ENCODE measurements around the gene LAMA1. TPM values are rescaled to one million over a fixed set of nuclear protein-coding genes. Genes with fewer than 3 reads are reported as not detected.

Gene LAMA1
- total and polyA plus RNA-seq, 2 of the 8 experiments (the other 6 are each of a cell fraction or from before 2014, with no cell fraction given), result 30.4 to 48.7 TPM

DNA sequence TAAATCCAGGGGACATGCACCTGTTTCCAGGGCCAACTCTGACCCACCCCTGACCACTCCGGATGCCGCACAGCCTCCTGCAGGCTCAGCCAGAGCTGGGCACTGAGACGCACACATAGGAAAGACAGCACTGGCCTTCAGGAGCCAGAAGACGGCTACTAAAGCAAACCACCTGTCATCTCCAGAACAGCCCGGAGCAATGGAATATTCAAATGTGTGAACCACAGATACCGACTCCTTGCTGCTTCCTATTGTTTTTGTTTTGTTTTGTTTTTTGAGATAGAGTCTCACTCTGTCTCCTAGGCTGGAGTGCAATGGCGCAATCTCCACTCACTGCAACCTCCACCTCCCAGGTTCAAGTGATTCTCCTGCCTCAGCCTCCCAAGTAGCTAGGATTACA, 94.0 kb downstream of the LAMA1 start:
- no peak overlapping the region for H4K91ac ChIP-seq (replicated peaks; ENCODE audit: insufficient read length, low read length)
- no peaks in the 10 kb centered on the region for H3K9me3 ChIP-seq (ENCODE audit: insufficient read depth in 2 of 2, low read depth in 1 of 2, low read length in 1 of 2)
- H3K56ac ChIP-seq (replicated peaks; ENCODE audit: insufficient read length, low read depth, low read length), result no peak overlapping the region
- H2BK20ac ChIP-seq (ENCODE audit: low read length), result no peak overlapping the region
- H3K14ac ChIP-seq (ENCODE audit: insufficient read length), result no peak overlapping the region
- no peaks in the 10 kb centered on the region for H3K4me1 ChIP-seq (replicated peaks in 1 of 4; ENCODE audit: control insufficient read depth in 3 of 4, insufficient read depth in 4 of 4, low read length in 3 of 4)
- H2BK5ac ChIP-seq (ENCODE audit: low read depth, low read length), result no peak overlapping the region
- WGBS, 2 experiments (ENCODE audit: extremely low coverage in 1 of 2, insufficient coverage in 1 of 2, insufficient read length in 1 of 2, insufficient replicate concordance in 2 of 2, low coverage in 1 of 2, low lambda C conversion rate in 2 of 2, missing lambda C conversion rate in 1 of 2), result 87% methylated on average over 7 of the region's 7 CpGs; no CpG with 5 or more reads in 1 of the 2 experiments
- H4K5ac ChIP-seq (ENCODE audit: insufficient read length, low read depth, low read length), result no peak overlapping the region
- POLR2A ChIA-PET (ENCODE audit: partially characterized antibody), result no interaction called here
- H3K36me3 ChIP-seq (ENCODE audit: control insufficient read depth in 2 of 4, insufficient read depth in 4 of 4, low read length in 3 of 4), result peaks cover 0 to 23% (median 4%) of the 10 kb centered on the region in 4 experiments; a peak in 6 of 8 replicates
- H3K4me3 ChIP-seq (ENCODE audit: extremely low read depth in 1 of 4, insufficient read depth in 2 of 4, low read depth in 3 of 4, low read length in 4 of 4), result no peak overlapping the region
- H3K23me2 ChIP-seq (ENCODE audit: low read depth, low read length), result no peaks in the 10 kb centered on the region; the same call in 1 of the 2 replicates
- H2BK120ac ChIP-seq (replicated peaks; ENCODE audit: low read depth, low read length), result no peak overlapping the region
- no peaks in the 10 kb centered on the region for H3K79me1 ChIP-seq (ENCODE audit: low read depth, low read length)
- H3K27me3 ChIP-seq (replicated peaks in 1 of 4; ENCODE audit: control insufficient read depth in 3 of 4, extremely low read depth in 1 of 4, insufficient read depth in 3 of 4, low read length in 3 of 4), result no peaks in the 10 kb centered on the region
- no peak overlapping the region for H2AFZ ChIP-seq (ENCODE audit: low read length)
- FAIRE-seq, result no peak
- no peak overlapping the region for H3K27ac ChIP-seq (ENCODE audit: low read depth, low read length)
- no peak overlapping the region for H2BK12ac ChIP-seq (ENCODE audit: low read depth, low read length)
- DNase-seq (ENCODE audit: low read depth in 1 of 2, low spot score in 2 of 2), result no peak
- H2BK15ac ChIP-seq (ENCODE audit: low read length), result no peak overlapping the region
- no peaks in the 10 kb centered on the region for H3K79me2 ChIP-seq (ENCODE audit: control insufficient read depth in 1 of 2, insufficient read depth in 2 of 2, low read length in 2 of 2)
- CTCF ChIA-PET (ENCODE audit: partially characterized antibody), result interaction anchor here (0.6 to 1.3 kb wide), 2 partner anchors 141 to 150 kb away, joined by 3 to 4 read pairs; no protein-coding TSS in a partner anchor
- peaks cover 0 to 2% of the 10 kb centered on the region in 2 experiments for H4K20me1 ChIP-seq (replicated peaks in 1 of 2; ENCODE audit: control insufficient read depth in 1 of 2, insufficient read depth in 2 of 2, low read length in 2 of 2)
- H3K18ac ChIP-seq (ENCODE audit: extremely low read depth, low read length), result no peak overlapping the region
- H3K4me2 ChIP-seq (ENCODE audit: insufficient read depth in 1 of 2, low read depth in 2 of 2, low read length in 2 of 2), result no peak overlapping the region
- no peak overlapping the region for H3K4ac ChIP-seq (replicated peaks; ENCODE audit: insufficient read length, low read depth, low read length)
- no peak overlapping the region for H2AK5ac ChIP-seq (ENCODE audit: low read depth, low read length)
- no peak overlapping the region for H3K9ac ChIP-seq (replicated peaks in 1 of 4; ENCODE audit: extremely low read depth in 1 of 4, low read depth in 3 of 4, low read length in 3 of 4)
- no peak overlapping the region for H3K23ac ChIP-seq (ENCODE audit: insufficient read length)
- no peak overlapping the region for H4K8ac ChIP-seq (ENCODE audit: extremely low read depth, insufficient read depth, low read length)
- TF ChIP-seq, protein P1, sequence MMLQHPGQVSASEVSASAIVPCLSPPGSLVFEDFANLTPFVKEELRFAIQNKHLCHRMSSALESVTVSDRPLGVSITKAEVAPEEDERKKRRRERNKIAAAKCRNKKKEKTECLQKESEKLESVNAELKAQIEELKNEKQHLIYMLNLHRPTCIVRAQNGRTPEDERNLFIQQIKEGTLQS (IDR thresholded peaks at IDR 0.05; ENCODE audit: insufficient read depth, low read depth, low read length), result no peak
- TF ChIP-seq HDAC2 (IDR thresholded peaks at IDR 0.05; ENCODE audit: borderline replicate concordance in 1 of 2, low read depth in 2 of 2, low read length in 2 of 2) (no peak), TCF12 (IDR thresholded peaks at IDR 0.05; ENCODE audit: low read depth, low read length) (no peak), JUN (IDR thresholded peaks at IDR 0.05; ENCODE audit: low read depth, low read length) (no peak), RAD21 (IDR thresholded peaks at IDR 0.05 in 1 of 2, conservative IDR thresholded peaks at IDR 0.05 in 1 of 2; ENCODE audit: low read depth in 2 of 2, low read length in 2 of 2) (no peak), POLR2AphosphoS5 (IDR thresholded peaks at IDR 0.05; ENCODE audit: low read depth, low read length) (no peak), HDAC6 (IDR thresholded peaks at IDR 0.05; ENCODE audit: low read depth, low read length) (no peak), PHF8 (conservative IDR thresholded peaks at IDR 0.05; ENCODE audit: low read depth, low read length) (no peak), SAP30 (IDR thresholded peaks at IDR 0.05; ENCODE audit: insufficient read depth, insufficient replicate concordance, low read length) (no peak), RXRA (IDR thresholded peaks at IDR 0.05; ENCODE audit: insufficient read depth, low read depth, low read length) (no peak), JUND (IDR thresholded peaks at IDR 0.05; ENCODE audit: low read length) (no peak), CEBPB (IDR thresholded peaks at IDR 0.05; ENCODE audit: low read depth, low read length) (no peak)
- TF ChIP-seq, protein P2, sequence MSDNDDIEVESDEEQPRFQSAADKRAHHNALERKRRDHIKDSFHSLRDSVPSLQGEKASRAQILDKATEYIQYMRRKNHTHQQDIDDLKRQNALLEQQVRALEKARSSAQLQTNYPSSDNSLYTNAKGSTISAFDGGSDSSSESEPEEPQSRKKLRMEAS (IDR thresholded peaks at IDR 0.05), result no peak

Data from H1 (cell line).